Measurements from ENCODE around the gene PKNOX2.

PKNOX2 gene

GRCh38 chr11:125285844-125286243, 121.3 kb downstream of the PKNOX2 start:
- no peak for TF ChIP-seq CTCF (conservative IDR thresholded peaks at IDR 0.05; ENCODE audit: low read depth, low read length)
- DNase-seq (ENCODE audit: low read depth), result no peak
- H3K4me3 ChIP-seq (ENCODE audit: low read depth, low read length), result no peak overlapping the region

DNA sequence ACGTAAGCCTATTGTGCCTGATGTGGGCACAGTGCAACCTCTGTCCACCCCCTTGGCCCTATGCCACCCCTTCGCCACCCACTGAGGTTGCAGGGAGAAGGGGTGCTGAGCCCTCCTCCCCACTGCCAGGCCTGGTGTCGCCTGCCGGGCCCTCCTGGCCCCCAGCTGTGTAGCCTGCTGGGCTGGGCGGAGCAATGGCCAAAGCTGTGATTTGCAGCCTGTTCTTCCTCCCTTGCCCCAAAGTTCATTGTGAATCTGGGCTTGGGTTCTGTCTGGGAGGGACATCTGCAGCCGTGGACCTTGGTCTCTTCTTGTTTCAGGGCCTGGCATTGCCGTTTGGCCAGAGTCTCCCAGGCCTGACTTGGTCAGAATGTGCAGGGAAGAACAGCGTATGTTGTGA, 121.9 kb downstream of the PKNOX2 start:
- no peak for DNase-seq (ENCODE audit: low read depth)
- no peak for TF ChIP-seq CTCF (conservative IDR thresholded peaks at IDR 0.05; ENCODE audit: low read depth, low read length)
- H3K4me3 ChIP-seq (ENCODE audit: low read depth, low read length), result no peak overlapping the region

- no peak for TF ChIP-seq CTCF (conservative IDR thresholded peaks at IDR 0.05; ENCODE audit: low read depth, low read length)
- H3K4me3 ChIP-seq (ENCODE audit: low read depth, low read length), result no peak overlapping the region
- DNase-seq (ENCODE audit: low read depth), result no peak
Observed at GRCh38 chr11:125287491-125288210, 123.1 kb downstream of the PKNOX2 start.

GRCh38 chr11:125289419-125290098, 125.0 kb downstream of the PKNOX2 start:
- no peak overlapping the region for H3K4me3 ChIP-seq (ENCODE audit: low read depth, low read length)
- TF ChIP-seq CTCF (conservative IDR thresholded peaks at IDR 0.05; ENCODE audit: low read depth, low read length), result no peak
- no peak for DNase-seq (ENCODE audit: low read depth)

- no peak for TF ChIP-seq CTCF (conservative IDR thresholded peaks at IDR 0.05; ENCODE audit: low read depth, low read length)
- no peak overlapping the region for H3K4me3 ChIP-seq (ENCODE audit: low read depth, low read length)
- DNase-seq (ENCODE audit: low read depth), result no peak
Observed at GRCh38 chr11:125290263-125290662, 125.7 kb downstream of the PKNOX2 start.

DNA sequence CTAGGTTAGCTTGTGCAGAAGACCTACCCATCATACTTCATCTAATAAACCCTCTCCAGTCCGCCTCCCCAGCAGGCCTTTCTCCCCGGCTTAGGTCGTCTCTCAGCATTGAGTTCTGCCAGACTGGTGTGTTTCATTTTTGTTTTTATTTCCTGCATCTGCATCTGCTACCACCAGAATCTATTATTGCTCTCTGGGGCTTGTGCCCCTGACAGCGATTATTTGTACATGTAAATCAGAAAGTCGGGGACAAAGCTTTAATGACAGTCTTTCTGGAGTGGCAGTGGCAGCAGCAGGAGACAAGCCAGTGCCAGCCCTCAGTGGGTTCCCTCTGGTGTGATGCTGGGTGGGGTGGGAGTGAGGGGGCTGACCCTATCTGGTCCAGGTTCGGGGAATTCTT, 127.5 kb downstream of the PKNOX2 start:
- H3K4me3 ChIP-seq (ENCODE audit: low read depth, low read length), result no peak overlapping the region
- TF ChIP-seq CTCF (conservative IDR thresholded peaks at IDR 0.05; ENCODE audit: low read depth, low read length), result no peak
- DNase-seq (ENCODE audit: low read depth), result no peak

DNA sequence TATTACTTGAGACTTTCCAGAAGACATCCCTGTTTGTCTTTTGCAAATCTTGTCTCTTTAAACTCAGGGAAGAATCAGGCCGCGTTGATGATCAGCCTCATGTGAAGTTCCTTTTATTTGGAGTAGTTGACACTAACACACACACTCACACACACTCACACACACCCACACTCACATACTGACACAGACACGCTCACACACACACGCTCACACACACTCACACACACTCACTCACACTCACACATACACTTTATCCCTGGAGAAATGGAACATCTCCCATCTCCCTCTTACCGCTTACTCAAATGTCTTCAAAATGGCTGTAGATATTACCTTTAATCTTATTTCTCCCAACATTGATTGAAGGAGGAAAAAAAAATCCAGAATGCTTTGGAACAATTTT, 129.0 kb downstream of the PKNOX2 start:
- H3K4me3 ChIP-seq (ENCODE audit: low read depth, low read length), result no peak overlapping the region
- no peak for DNase-seq (ENCODE audit: low read depth)
- no peak for TF ChIP-seq CTCF (conservative IDR thresholded peaks at IDR 0.05; ENCODE audit: low read depth, low read length)
